ENCODE data around the gene ADAMTS10.
"Not testable (repeated sequence)": the region's sequence is repeated elsewhere in the genome, so short reads cannot be mapped to it uniquely, and the experiment has no call there.

ADAMTS10 gene

GRCh38 chr19:8589177-8589714, 21.3 kb downstream of the ADAMTS10 start:
- no peak for DNase-seq

- peak; percentile 66 to 68 for DNase-seq
These were observed 24.4 kb downstream of the ADAMTS10 start for GRCh38 chr19:8585894-8586750.

GRCh38 chr19:8584965-8585893, 25.3 kb downstream of the ADAMTS10 start:
- DNase-seq, result no peak

- DNase-seq, result peak; percentile 84
These were observed 29.7 kb downstream of the ADAMTS10 start for GRCh38 chr19:8580710-8581281.

GRCh38 chr19:8578642-8579265, 31.8 kb downstream of the ADAMTS10 start:
- DNase-seq, result peak; percentile 72 to 74

DNA sequence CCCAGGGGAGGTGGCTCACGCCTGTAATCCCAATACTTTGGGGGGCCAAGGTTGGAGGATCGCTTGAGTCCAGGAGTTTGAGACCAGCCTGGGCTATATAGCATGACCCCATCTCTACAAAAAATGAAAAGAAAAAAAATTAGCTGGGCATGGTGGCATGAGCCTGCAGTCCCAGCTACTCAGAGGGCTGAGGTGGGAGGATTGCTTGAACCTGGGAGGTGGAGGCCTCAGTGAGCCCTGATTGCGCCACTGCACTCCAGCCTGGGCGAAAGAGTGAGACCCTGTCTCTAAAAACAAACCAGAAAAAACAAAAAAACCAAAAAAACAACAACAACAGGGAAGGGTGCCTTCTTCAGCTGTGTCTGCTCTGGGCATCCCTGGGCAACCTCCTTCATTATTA, 32.8 kb downstream of the ADAMTS10 start:
- DNase-seq, result no peak

DNA sequence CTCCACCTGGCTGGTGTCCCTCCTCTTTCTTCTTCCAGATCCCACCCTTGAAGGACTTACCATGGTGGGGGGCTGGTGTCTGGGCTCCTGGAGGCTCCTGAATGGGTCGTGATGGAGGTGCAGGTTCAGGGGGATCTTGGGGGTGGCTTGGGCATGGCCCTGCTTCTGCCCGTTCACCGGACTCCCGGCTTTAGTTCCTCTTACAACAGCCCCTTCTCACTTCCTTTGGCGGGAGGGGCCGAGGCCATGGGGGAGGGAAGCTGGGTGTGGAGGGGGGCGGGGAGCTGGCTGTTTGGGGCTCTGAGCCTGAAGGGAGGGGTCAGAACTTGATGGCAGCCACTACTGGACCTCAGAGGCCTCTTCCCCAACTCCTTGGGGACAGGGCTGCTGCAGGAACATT, 33.3 kb downstream of the ADAMTS10 start, which contains the start of gene MYO1F:
Gene MYO1F (minus strand): TSS at position 196 of the 400 bp plus-strand sequence. CDS start 133 bp downstream, at position 63.
- DNase-seq, result peak; percentile 32 to 33

GRCh38 chr19:8576273-8576993, 34.1 kb downstream of the ADAMTS10 start:
- peak; percentile 89 to 91 for DNase-seq

DNA sequence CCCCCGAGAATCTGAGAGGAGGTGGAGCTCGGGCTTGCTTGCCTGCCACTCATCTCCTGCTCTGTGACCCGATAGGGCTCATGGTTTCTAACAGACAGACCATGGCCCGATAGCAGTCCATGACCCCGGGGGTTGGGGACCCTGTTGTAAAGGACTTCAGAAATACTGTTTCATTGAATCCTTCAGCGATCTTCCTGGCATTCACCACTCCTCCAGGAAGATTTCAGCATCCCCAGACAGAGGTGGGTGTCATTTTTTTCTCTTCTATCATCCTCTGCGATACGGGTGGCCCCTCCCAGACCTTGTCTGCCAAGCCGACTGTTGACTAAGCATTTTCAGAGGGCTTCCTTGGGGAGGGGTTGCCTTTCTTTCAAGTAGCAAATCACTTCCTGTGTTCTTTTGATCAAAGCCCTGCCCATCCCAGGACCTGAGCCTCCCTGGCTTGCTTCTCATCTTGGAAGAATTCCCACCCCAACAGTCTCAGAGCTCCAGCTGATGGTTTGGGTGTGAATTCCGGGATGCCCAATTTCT, 35.0 kb downstream of the ADAMTS10 start:
- no peak for DNase-seq

DNA sequence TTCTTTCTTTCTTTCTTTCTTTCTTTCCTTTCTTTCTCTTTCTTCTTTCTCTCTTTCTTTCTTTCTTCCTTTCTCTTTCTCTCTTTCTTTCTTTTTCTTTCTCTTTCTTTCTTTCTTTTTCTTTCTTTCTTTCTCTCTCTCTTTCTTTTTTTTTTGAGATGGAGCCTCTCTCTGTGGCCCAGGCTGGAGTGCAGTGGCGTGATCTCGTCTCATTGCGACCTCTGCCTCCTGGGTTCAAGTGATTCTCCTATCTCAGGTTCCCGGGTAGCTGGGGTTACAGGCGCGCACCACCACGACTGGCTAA, 35.9 kb downstream of the ADAMTS10 start:
- not testable (repeated sequence) for DNase-seq

DNA sequence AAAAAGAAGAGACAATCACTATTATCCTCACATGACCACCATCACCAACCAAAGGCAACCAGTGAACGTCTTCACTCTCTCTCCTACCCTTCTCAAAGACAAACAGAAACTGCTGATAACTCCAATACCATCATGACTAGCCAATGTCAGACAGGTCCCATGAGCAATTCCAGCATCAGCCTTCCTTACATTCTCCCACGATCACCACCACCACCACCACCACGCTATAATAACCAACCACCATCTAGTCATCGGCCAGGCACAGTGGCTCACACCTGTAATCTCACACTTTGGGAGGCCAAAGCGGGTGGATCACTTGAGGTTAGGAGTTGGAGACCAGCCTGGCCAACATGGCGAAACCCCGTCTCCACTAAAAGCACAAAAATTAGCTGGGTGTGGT, 37.2 kb downstream of the ADAMTS10 start:
- no peak for DNase-seq

- DNase-seq, result peak; percentile 89 to 92
These were observed 39.5 kb downstream of the ADAMTS10 start for GRCh38 chr19:8571006-8571411.

DNA sequence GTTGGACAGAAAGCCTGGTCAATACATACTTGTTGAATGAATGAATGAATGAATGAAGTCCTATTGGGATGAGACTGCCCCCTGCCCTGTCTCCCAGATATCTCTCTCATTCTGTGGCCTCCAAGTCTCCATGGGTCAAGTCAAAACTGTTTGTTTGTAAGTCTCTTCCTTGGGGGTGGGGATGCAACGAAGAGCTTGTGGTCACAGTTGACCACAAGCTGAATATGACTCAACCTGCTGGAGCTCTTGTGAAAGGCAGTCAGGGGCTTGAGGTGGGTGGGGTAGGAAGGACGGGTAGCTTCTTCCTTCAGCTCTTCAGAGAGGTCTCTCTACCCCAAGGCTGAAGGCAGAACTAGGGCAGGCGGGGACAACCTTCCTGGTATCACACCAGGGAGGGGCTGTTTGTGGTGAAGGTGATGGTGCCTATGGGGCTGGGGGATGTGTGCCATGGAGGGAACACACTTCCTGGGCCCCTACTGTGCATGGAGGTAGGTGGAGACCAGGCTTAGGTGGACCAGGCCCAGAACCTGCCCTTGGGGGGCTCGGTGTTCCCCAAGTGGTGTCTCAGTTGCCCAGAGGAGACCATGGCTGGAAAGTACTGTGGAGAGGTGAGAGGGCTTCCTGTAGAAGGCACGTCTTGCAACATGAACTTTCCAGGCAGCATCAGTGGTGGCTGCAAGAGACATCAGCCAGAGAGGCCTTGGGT, 41.3 kb downstream of the ADAMTS10 start:
- DNase-seq, result peak; percentile 92 to 93

DNA sequence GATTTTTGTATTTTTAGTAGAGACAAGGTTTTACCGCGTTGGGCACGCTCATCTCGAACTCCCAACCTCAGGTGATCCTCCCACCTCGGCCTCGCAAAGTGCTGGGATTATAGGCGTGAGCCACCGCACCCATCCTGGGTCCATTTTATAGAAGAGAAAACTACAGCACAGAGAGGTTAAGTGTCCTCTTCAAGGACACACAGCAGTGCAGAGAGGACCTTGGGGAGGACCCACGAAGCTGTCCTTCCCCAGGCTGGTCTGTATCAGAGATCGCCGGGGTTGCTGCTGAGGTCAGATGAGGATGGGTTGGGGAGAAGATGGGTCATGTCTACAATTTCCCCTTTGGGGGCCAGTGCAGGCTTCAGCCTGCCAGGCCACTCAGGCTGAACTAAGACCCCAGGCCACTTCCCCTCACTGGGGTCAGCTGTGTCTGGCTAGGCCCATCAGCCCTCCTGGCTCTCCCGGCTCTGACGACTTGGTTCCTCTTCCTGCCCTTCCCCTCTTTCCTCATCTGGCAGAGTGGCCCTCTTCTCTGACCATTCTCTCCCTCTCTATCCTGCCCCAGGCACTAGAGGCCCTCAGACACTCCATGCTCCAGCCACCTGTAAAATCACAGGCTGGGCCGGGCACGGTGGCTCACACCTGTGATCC, 42.9 kb downstream of the ADAMTS10 start:
- DNase-seq, result no peak

DNA sequence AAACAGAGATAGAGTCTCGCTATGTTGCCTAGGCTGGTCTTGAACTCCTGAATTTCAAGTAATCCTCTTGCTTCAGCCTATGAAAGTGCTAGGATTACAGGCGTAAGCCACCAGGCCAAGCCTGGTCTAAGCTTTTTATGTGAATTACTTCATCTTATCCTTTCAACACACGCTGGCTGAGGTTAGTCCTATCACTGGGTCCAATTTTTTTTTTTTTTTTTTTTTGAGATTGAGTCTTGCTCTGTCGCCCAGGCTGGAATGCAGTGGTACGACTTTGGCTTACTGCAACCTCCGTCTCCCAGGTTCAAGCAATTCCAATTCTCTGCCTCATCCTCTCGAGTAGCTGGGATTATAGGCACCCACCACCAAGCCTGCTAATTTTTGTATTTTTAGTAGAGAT, 43.7 kb downstream of the ADAMTS10 start:
- DNase-seq, result no peak

GRCh38 chr19:8564866-8565265, 45.6 kb downstream of the ADAMTS10 start:
- not testable (repeated sequence) for DNase-seq

DNA sequence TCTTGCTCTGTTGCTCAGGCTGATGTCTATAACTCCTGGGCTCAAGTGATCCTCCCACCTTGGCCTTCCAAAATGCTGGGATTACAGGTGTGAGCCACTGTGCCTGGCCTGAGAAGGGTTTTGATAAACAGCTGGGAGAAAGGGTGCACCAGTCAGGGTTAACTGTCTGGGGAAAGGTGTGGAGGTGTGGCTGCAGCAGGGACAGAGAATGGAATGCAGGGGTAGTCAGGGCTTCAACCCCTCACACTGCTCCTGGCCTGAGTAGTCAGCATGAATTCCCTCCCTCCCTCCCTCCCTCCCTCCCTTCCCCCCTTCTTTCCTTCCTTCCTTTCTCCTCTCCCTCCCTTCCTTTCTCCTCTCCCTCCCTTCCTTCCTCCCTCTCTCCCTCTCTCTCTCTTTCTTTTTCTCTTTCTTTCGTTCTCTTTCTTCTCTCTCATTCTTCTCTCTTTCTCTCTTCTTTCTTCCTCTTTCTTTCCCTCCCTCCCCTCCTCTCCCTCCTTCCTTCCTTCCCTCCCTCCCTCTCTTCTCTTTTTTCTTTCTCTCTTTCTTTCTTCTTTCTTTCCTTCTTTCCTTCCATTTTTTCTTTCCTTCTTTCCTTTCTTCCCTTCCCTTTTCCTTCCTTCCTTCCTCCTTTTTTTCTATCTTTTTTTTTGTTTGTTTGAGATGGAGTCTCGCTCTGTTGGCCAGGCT, 49.3 kb downstream of the ADAMTS10 start:
- no peak for DNase-seq

DNA sequence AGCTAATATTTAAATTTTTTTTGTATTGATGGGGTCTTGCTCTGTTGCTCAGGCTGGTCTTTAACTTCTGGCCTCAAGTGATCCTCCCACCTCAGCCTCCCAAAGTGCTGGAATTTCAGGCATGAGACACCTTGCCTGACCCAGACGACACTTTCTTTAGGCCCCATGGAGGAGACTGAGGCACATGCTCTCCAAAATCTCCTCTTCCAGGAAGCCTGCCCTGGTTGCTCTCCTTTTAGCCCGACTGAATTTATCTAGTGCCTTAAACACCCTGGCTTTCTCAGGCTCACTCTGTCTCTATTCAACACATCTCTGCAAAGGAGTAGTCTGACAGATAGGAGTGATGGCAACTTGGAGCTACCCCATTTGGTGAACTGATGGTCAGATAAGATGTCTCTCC, 52.2 kb downstream of the ADAMTS10 start:
- DNase-seq, result no peak

- DNase-seq, result no peak
These were observed 52.8 kb downstream of the ADAMTS10 start for GRCh38 chr19:8557642-8558238.
